SU-DHL-6 (cell line): ENCODE results near the gene B4GALNT1.

Source experiments
- H2AFZ ChIP-seq: fragments of 200-600 bp; sonication (generic); 2 replicates; pipeline ENCODE4 v1.6.1; 2014; ENCODE audit warnings: low read depth, mild to moderate bottlenecking, moderate library complexity, mixed read lengths, antibody characterized with exemption, low read length; ENCODE audit not compliant: severe bottlenecking
- H3F3A ChIP-seq: fragments of 200-600 bp; shearing (Covaris generic); 2 replicates; pipeline ENCODE4 v1.6.0; 2016; ENCODE audit warnings: antibody characterized with exemption, mild to moderate bottlenecking; ENCODE audit not compliant: insufficient read depth
- H3K27ac ChIP-seq: fragments of 200-600 bp; sonication (generic); 2 replicates; pipeline ENCODE4 v1.5.1; 2016; ENCODE audit warnings: low read depth, mild to moderate bottlenecking, low read length, moderate library complexity, mixed read lengths
- H3K27me3 ChIP-seq: fragments of 200-600 bp; sonication (generic), shearing (Covaris generic); 2 replicates; pipeline ENCODE4 v1.6.0; 2014; ENCODE audit warnings: mild to moderate bottlenecking, low read length
- H3K36me3 ChIP-seq: fragments of 200-600 bp; sonication (generic); 2 replicates; pipeline ENCODE4 v1.6.1; 2014; ENCODE audit warnings: mild to moderate bottlenecking, low read length, mixed read lengths
- H3K4me2 ChIP-seq: fragments of 300-600, 200-600 bp; shearing (Covaris generic), sonication (generic); 2 replicates; pipeline ENCODE4 v1.6.0; 2014; ENCODE audit warnings: low read length, low read depth, mild to moderate bottlenecking; ENCODE audit not compliant: poor library complexity, severe bottlenecking
- H3K4me3 ChIP-seq: fragments of 200-600 bp; sonication (generic); 2 replicates; pipeline ENCODE4 v1.5.1; 2014; ENCODE audit warnings: antibody characterized with exemption, low read length, mild to moderate bottlenecking, mixed read lengths; ENCODE audit not compliant: insufficient read depth, poor library complexity, severe bottlenecking
- H3K79me2 ChIP-seq: fragments of 200-600 bp; sonication (generic); 2 replicates; pipeline ENCODE4 v1.6.1; 2014; ENCODE audit warnings: mild to moderate bottlenecking, low read length, moderate library complexity; ENCODE audit not compliant: insufficient read depth
- H3K9ac ChIP-seq: fragments of 200-600 bp; sonication (generic); 2 replicates; pipeline ENCODE4 v1.7.0; 2014; ENCODE audit warnings: mild to moderate bottlenecking, low read length
- H3K9me2 ChIP-seq: fragments of 200-600 bp; sonication (generic); replicated peaks from 2 replicates; pipeline ENCODE4 v1.6.1; 2014; ENCODE audit warnings: low read length; ENCODE audit not compliant: insufficient read depth
- H3K9me3 ChIP-seq: fragments of 200-600 bp; sonication (generic); 2 replicates; pipeline ENCODE4 v1.6.1; 2014; ENCODE audit warnings: low read length, mixed read lengths; ENCODE audit not compliant: insufficient read depth
- H4K20me1 ChIP-seq: fragments of 200-600 bp; sonication (generic); 2 replicates; pipeline ENCODE4 v1.6.1; 2014; ENCODE audit warnings: low read depth, mild to moderate bottlenecking, antibody characterized with exemption, low read length, moderate library complexity, mixed read lengths
- CTCF ChIP-seq: fragments of 200-600 bp; sonication (generic); IDR thresholded peaks from one replicate; pipeline ENCODE4 v1.5.1; 2017; ENCODE audit warnings: antibody characterized with exemption, mild to moderate bottlenecking, low read length, moderate library complexity; ENCODE audit not compliant: insufficient read depth, poor library complexity, severe bottlenecking
- EZH2phosphoT487 ChIP-seq: fragments of 200-600 bp; sonication (generic), shearing (Covaris generic); conservative IDR thresholded peaks from 2 replicates; pipeline ENCODE4 v1.6.1; 2018; ENCODE audit warnings: mild to moderate bottlenecking, antibody characterized with exemption, low read length, moderate library complexity, mixed read lengths

The B4GALNT1 gene

DNA sequence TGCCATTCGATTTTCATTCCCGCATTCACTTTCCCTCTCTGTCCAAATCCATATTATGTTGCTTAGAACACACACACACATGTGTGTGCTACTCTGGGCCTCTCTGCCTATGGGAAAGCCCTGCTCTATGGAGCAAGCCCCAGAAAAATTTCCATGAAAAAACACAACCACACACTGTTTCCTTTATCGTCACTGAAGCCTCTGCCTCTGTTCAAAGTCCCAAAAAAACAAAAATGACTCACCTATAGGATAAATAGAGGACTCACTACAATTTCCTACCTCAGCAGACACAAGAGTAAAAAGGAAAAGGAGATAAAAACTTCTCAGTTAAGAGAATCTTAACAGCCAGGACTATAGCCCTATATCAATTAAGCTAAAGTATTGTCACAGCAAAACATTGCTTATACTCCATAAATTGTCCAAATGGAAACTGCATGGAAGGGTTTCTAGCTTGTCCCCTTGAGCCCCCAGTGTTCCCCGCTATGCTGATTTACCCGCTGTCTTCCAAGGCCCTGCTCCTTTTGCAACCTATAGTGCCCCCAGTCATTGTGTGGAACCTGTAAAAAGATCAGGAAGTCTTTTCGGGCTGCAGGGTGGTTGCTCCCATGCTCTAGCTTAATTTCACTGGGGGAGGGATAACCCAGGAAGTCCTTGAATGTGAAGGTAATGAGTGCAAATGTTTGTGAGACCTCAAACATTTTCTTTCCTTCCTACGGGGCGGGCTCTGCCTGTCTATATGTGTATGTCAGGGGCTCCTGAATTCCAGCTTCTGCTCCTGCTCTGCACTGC lies 53.1 kb downstream of the B4GALNT1 start:
- Histone ChIP-seq H3K4me2 (no peak overlapping the region), H2AFZ (no peak overlapping the region), H3K79me2 (no peaks in the 10 kb centered on the region), H3K27me3 (no peaks in the 10 kb centered on the region), H3K9ac (no peak overlapping the region), H3K9me3 (no peaks in the 10 kb centered on the region), H3K27ac (no peak overlapping the region), H3K9me2 (no peaks in the 10 kb centered on the region), H4K20me1 (no peaks in the 10 kb centered on the region), H3F3A (no peaks in the 10 kb centered on the region), H3K4me3 (no peak overlapping the region), H3K36me3 (no peaks in the 10 kb centered on the region)
- no peak for TF ChIP-seq CTCF

DNA sequence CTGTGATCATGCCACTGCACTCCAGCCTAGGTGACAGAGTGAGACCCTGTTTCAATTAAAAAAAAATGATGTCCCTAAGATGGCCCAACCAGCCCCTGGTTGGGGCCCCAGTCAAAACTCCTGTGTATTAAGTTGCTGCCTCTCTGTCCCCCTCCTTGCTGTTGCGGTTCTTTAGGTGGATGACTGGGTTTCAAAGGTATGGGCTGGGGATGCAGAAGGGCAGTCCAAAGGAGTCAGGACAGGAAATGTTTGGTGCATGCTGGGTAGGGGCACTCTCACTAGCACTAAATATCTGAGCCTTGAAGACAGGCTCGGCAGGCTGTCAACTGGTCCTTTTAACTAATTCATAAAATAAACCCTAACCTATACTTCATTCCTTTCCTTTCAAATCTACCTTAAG lies 54.0 kb downstream of the B4GALNT1 start:
- no peak overlapping the region for H3K4me2 ChIP-seq
- no peak overlapping the region for H3K27ac ChIP-seq
- H3K27me3 ChIP-seq = no peaks in the 10 kb centered on the region
- H4K20me1 ChIP-seq = no peaks in the 10 kb centered on the region
- TF ChIP-seq EZH2phosphoT487 (no peak), CTCF (no peak)
- H3K79me2 ChIP-seq = no peaks in the 10 kb centered on the region
- H3K9ac ChIP-seq = no peak overlapping the region
- no peaks in the 10 kb centered on the region for H3K9me2 ChIP-seq
- no peak overlapping the region for H2AFZ ChIP-seq
- H3K4me3 ChIP-seq = no peak overlapping the region
- H3K9me3 ChIP-seq = no peaks in the 10 kb centered on the region
- H3K36me3 ChIP-seq = no peaks in the 10 kb centered on the region
- no peaks in the 10 kb centered on the region for H3F3A ChIP-seq

DNA sequence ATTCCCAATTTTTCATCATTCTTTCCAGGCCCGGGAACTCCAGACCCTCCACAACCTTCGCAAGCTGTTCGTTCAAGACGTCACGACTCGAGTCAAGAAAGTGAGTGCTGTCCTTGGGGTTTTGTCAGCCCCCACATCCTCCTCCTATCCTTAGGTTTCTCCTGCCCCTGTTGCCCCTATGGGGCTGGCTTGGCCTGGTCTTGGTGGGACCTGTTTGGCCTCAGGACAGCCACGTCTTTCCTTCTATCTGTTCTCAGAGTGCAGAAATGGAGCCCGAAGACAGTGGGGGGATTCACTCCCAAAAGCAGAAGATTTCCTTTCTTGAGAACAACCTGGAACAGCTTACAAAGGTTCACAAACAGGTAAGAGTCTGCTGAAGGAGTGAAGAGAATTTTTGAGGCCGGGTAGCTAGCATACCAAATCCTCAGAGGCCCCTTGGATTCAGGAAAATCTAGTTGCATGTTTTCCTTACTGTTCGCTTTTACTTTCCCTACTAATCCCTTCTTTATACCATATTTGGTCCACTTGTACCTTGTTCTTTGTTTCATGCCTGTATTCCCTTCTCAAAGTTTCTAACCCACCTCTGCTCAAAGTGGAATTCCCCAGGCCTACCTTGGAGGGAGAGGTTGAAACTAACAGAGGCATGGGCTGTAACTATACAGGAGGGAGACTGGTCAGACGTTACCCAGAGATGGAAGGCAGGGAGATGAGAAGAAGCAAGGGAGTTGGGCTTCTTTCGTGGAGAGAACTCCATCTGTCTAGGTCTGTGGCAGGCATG lies 54.8 kb downstream of the B4GALNT1 start:
- no peaks in the 10 kb centered on the region for H4K20me1 ChIP-seq
- H3F3A ChIP-seq = no peaks in the 10 kb centered on the region
- H3K4me3 ChIP-seq = no peak overlapping the region
- no peak overlapping the region for H3K27ac ChIP-seq
- H3K27me3 ChIP-seq = no peaks in the 10 kb centered on the region
- no peaks in the 10 kb centered on the region for H3K36me3 ChIP-seq
- H3K4me2 ChIP-seq = no peak overlapping the region
- no peaks in the 10 kb centered on the region for H3K9me3 ChIP-seq
- no peak overlapping the region for H2AFZ ChIP-seq
- no peaks in the 10 kb centered on the region for H3K79me2 ChIP-seq
- TF ChIP-seq EZH2phosphoT487 (no peak), CTCF (no peak)
- no peak overlapping the region for H3K9ac ChIP-seq
- H3K9me2 ChIP-seq = no peaks in the 10 kb centered on the region
